Dendritic cell treated with granulocyte-macrophage colony-stimulating factor and Interleukin-4, amounts not matched to agents 40 ng/mL and 50 ng/mL, for 4 days (primary cell): Measurements from ENCODE around the gene HDHD3.
A peak's percentile ranks its signal among the peaks of the same experiment; 100 is the strongest.
"Not testable (repeated sequence)": the region's sequence is repeated elsewhere in the genome, so short reads cannot be mapped to it uniquely, and the experiment has no call there.

ENCODE experiments used
- H3K27ac Mint-ChIP-seq: one replicate; pipeline ENCODE4 v1.8.0; 2022; ENCODE audit warnings: mild to moderate bottlenecking, mixed read lengths
- H3K27me3 Mint-ChIP-seq: one replicate; pipeline ENCODE4 v1.8.0; 2022; ENCODE audit warnings: mild to moderate bottlenecking, mixed read lengths
- H3K36me3 Mint-ChIP-seq: one replicate; pipeline ENCODE4 v1.8.0; 2022; ENCODE audit warnings: low read depth, mixed read lengths
- H3K4me1 Mint-ChIP-seq: one replicate; pipeline ENCODE4 v1.8.0; 2022; ENCODE audit warnings: low read depth, mixed read lengths
- H3K4me3 Mint-ChIP-seq: one replicate; pipeline ENCODE4 v1.8.0; 2022; ENCODE audit warnings: mild to moderate bottlenecking, moderate library complexity, mixed read lengths
- H3K9me3 Mint-ChIP-seq: one replicate; pipeline ENCODE4 v1.8.0; 2022; ENCODE audit warnings: mixed read lengths
- intact Hi-C: fragments of 100-400 bp; cut with micrococcal nuclease; formaldehyde crosslinking; loops from one replicate; pipeline ENCODE4 v1.15.0; 2022

Gene HDHD3, protein sequence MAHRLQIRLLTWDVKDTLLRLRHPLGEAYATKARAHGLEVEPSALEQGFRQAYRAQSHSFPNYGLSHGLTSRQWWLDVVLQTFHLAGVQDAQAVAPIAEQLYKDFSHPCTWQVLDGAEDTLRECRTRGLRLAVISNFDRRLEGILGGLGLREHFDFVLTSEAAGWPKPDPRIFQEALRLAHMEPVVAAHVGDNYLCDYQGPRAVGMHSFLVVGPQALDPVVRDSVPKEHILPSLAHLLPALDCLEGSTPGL

DNA sequence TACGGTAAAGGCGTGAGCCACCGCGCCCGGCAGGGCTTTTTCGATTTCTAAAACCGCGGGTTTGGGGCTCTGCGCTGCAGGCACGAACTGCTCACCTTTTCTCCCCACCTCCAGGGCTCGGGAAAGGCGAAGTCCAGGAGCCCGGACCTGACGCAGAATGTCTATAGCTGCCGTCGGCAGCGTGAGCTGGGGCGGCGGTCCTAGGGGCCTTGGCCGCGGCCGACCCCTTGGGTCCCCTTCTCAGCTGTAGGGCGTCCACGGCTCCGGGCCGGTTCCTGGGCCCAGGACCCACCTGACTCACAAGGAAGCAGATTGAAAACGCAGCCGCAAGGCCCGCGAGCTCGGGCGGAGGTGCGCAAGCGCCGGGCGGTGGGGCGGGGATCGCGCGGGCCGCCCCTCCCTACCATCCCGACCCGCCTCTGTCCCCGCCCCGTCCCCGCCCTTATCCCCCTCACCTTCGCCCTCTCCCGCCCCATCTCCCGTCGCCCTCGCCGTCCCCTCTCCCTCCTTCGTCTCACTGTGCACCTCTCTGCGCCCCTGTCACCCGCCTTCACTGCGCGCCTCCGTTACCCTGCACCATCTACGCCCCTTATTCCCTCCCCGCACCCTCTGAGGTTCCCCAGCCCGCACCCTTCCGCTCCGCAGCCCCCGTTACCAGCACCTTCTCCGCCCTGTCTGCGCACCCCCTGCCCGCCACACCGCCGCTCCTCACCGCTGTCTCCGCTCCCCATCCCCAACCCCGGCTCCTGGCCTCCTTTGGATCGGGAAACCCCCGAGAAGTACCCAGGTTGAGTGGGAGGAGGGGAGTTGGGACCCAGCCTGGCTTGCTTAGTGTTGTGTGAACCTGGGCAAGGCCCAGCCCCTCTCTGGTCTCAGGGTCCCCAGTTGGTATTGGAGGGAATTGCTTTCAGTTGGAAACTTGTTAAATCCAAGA is at the start of gene HDHD3:
TSS of gene HDHD3 (minus strand) at position 353 of the 934 bp plus-strand sequence. CDS start 2,632 bp downstream, outside the sequence.
- intact Hi-C loops = no loop called here
- H3K27me3 Mint-ChIP-seq = peaks cover 2% of the 10 kb centered on the region
- peak within 1 kb of the TSS; percentile 61 for H3K27ac Mint-ChIP-seq
- peaks cover 12% of the 10 kb centered on the region for H3K36me3 Mint-ChIP-seq
- H3K4me1 Mint-ChIP-seq = peaks cover 26% of the 10 kb centered on the region
- no peaks in the 10 kb centered on the region for H3K9me3 Mint-ChIP-seq
- H3K4me3 Mint-ChIP-seq = peak within 1 kb of the TSS; percentile 85

DNA sequence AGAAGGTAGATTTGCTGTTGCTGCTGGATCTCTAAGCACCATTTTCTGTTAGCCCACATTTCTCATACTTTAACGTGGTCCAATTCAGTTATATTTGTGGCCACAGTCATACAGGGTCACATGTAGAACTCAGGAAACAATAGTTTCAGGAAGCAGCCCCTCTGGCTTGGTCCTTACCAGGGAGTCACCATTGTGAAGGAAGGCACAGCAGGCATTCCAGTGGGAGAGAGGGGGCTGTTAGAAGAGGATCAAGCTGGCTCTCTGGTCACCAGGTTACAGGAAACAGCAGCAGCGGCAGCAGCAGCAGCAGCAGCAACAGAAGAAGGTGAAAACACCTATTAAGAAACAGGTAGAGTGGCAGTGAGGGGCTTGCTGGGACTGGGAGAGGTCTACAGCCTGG is 48.3 kb upstream of the HDHD3 start:
- H3K27ac Mint-ChIP-seq = no peak overlapping the region
- H3K27me3 Mint-ChIP-seq = no peaks in the 10 kb centered on the region
- H3K4me1 Mint-ChIP-seq = peaks cover 22% of the 10 kb centered on the region
- intact Hi-C loops = no loop called here
- H3K9me3 Mint-ChIP-seq = no peaks in the 10 kb centered on the region
- no peaks in the 10 kb centered on the region for H3K36me3 Mint-ChIP-seq
- H3K4me3 Mint-ChIP-seq = no peak overlapping the region

DNA sequence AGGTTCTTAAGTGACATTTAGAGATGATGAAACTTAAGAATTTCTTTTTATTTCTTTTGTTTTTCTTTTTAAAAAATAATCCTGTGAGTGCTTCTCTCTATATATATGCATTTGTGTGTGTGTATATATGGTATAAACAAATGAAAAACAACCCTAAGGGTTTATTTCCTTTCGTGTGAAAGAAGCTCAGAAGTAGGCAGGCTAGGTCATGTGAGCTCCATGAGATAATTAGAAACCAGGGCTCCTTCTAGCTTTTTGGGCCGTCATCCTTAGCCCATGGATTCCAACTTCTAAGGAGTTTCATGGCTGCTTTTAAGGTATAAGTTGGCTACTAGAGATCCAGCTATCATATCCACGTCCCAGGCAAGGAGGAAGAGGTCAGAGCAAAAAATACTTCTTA is 44.9 kb upstream of the HDHD3 start:
- Mint-ChIP-seq H3K4me1 (peaks cover 16% of the 10 kb centered on the region), H3K9me3 (no peaks in the 10 kb centered on the region), H3K36me3 (no peaks in the 10 kb centered on the region), H3K27ac (no peak overlapping the region), H3K27me3 (no peaks in the 10 kb centered on the region), H3K4me3 (no peak overlapping the region)
- intact Hi-C loops = no loop called here

DNA sequence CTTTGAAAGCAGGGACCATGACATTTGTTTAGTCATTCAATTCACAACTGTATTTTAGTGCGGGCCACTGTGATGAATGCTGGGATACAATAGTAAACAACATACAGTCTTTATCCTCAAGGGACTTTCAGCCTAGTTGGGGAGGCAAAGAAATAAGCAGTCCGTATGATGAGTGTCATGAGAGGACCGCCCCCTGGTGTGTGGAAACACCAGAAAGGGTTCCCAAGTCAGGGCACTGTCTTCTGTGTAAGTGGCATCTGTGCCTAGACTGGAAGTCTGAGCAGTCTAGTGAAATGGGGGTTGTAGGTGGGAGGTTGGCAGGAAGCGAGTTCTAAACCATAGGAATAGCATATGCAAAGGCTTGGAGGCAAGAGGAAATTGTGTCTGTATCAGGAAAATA is 40.6 kb upstream of the HDHD3 start:
- Mint-ChIP-seq H3K27ac (no peak overlapping the region), H3K36me3 (no peaks in the 10 kb centered on the region), H3K4me1 (no peaks in the 10 kb centered on the region), H3K27me3 (no peaks in the 10 kb centered on the region), H3K9me3 (no peaks in the 10 kb centered on the region), H3K4me3 (no peak overlapping the region)
- intact Hi-C loops = no loop called here

DNA sequence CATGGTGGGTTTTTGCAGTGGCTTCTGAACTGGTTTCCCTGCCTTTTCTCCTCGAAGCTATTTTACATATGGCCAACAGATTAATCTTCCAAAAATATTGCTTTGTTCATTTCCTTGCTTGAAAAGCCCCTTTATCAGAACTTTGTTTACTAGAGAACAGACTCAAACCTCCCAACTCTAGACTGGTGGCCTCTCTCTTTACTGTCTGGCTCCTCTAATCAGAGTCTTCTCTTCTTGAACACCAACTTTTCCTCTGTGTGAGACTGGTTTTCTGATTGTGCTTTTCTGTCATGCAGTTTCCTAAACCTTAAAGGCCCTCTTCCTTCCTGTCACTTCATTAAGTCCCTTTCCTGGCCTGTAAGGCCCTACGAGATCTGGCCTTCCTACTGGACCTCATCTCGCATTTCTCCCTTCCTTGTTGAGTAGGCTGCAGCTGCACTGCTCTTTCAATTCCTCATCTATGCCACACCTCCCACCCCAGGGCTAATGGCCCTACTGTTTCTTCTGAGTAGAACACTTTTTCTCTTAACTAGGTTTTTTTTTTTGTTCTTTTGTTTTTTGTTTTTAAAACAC is 39.4 kb upstream of the HDHD3 start:
- Mint-ChIP-seq H3K9me3 (no peaks in the 10 kb centered on the region), H3K4me3 (no peak overlapping the region), H3K27me3 (no peaks in the 10 kb centered on the region), H3K27ac (no peak overlapping the region), H3K4me1 (no peaks in the 10 kb centered on the region), H3K36me3 (no peaks in the 10 kb centered on the region)
- intact Hi-C loops = no loop called here

DNA sequence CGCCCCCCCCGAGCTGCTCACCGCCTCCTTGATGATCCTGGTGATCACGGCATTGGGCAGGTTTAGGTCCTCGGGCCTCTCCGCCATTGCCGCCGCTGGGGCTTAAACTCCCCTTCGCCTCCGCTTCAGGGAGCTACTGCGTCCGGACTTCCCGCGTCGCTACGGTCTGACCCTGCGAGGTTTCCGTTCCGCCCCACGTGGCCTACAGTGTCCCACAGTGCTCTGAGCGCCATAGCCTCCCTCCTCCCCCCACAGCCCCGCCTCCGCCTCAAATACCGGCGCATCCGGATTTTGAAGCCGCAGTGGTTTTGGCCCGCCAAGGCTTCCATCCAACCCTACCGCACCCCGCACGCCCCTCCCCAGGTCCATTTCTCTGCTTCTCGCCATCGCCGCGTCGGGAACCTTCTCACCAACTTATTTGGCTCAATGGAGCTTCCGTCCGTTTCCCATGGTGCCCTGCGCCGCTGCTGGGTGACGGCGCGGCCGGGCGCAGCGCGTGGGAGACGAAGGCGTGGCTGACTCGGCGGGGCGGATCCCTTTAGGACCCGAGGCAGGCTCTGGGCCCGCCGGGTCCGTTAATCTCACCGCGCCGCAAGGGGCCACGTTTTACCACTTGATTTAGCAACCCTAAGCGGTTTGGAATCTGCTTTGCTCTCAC is 33.5 kb upstream of the HDHD3 start, which contains the start of the genes C9orf43 and POLE3:
TSS of gene C9orf43 (plus strand) at position 541 of the 658 bp plus-strand sequence. CDS start 2,747 bp downstream, outside the sequence.
TSS of gene POLE3 (minus strand) at position 469 of the 658 bp plus-strand sequence. CDS start at position 87, 382 bp downstream.
- Mint-ChIP-seq H3K9me3 (no peaks in the 10 kb centered on the region), H3K27ac (peak within 1 kb of the TSS; percentile 99), H3K27me3 (no peaks in the 10 kb centered on the region), H3K4me3 (peak within 1 kb of the TSS; percentile 100), H3K4me1 (peaks cover 33% of the 10 kb centered on the region), H3K36me3 (peaks cover 42% of the 10 kb centered on the region)
- intact Hi-C loops = loop anchor here (1.0 kb wide), 1 partner anchor 9 kb away; the partner anchor contains the start of gene ALAD

GRCh38 chr9:113409883-113410206 is 33.1 kb upstream of the HDHD3 start:
- intact Hi-C loops = loop anchor here (1.0 to 10.0 kb wide), 2 partner anchors 9 to 65 kb away; partner anchors contain the start of genes ALAD, BSPRY and WDR31

DNA sequence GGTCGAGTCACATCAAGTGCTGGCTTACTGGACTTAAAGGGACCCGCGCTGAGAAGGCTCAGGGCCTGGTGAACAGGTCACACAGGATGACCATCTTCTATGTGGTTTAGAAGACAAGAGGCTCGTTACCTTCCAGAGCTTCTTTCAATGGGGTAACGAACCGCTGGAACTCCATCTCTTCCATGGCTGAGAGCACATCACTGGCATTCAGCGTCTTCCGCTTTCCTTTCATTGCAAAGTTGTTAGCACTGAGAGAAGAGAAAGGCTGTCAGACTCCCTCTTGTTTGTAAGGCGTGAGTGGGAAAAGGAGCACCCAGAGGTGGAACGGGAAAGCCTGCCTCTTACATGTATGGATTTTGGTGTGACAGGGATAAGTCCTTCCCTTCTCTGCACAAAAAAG is 32.7 kb upstream of the HDHD3 start:
- H3K4me1 Mint-ChIP-seq = peaks cover 41% of the 10 kb centered on the region
- no peaks in the 10 kb centered on the region for H3K9me3 Mint-ChIP-seq
- peak overlapping the region; percentile 99 for H3K27ac Mint-ChIP-seq
- peaks cover 42% of the 10 kb centered on the region for H3K36me3 Mint-ChIP-seq
- H3K4me3 Mint-ChIP-seq = peak overlapping the region; percentile 100
- no peaks in the 10 kb centered on the region for H3K27me3 Mint-ChIP-seq
- intact Hi-C loops = loop anchor here (10.0 kb wide), 1 partner anchor 65 kb away; the partner anchor contains the start of genes BSPRY and WDR31

More at GRCh38 chr9:113409883-113410206, 33.1 kb upstream of the HDHD3 start:
- peak overlapping the region; percentile 99 for H3K27ac Mint-ChIP-seq
- no peaks in the 10 kb centered on the region for H3K9me3 Mint-ChIP-seq
- peaks cover 37% of the 10 kb centered on the region for H3K4me1 Mint-ChIP-seq
- H3K27me3 Mint-ChIP-seq = no peaks in the 10 kb centered on the region
- H3K36me3 Mint-ChIP-seq = peaks cover 42% of the 10 kb centered on the region
- peak overlapping the region; percentile 100 for H3K4me3 Mint-ChIP-seq

DNA sequence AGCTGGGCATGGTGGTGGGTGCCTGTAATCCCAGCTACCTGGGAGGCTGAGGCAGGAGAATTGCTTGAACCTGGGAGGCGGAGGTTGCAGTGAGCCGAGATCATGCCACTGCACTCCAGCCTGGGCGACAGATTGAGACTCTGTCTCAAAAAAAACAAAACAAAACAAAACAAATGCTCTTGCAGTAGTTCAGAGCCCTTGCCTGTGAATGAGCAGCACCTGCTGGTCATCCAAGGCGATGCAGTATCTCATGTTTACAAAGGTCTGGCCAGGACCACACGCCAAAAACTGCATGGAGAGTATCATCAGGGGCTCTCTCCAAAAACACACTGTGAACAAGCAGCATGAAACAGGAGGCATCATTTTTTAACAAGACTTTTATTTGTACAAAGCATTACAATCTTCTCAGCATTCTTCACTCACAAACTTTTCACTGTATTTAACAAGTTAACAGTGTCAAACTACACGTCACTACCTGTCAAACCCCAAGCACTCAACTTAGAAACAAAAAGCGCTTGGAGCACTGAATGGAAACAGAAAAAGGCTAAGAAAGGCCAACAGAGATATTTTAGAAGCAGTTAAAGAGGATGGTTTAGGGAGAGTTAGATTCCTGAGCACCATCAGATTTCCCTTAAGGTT is 30.2 kb upstream of the HDHD3 start:
- Mint-ChIP-seq H3K36me3 (peaks cover 42% of the 10 kb centered on the region), H3K27ac (peak overlapping the region; percentile 71), H3K4me1 (peaks cover 60% of the 10 kb centered on the region)
- intact Hi-C loops = loop anchor here (1.0 to 10.0 kb wide), 2 partner anchors 62 to 98 kb away; partner anchors contain the start of genes BSPRY and WDR31
- not testable (repeated sequence) for H3K4me3 Mint-ChIP-seq, H3K9me3 Mint-ChIP-seq, H3K27me3 Mint-ChIP-seq

DNA sequence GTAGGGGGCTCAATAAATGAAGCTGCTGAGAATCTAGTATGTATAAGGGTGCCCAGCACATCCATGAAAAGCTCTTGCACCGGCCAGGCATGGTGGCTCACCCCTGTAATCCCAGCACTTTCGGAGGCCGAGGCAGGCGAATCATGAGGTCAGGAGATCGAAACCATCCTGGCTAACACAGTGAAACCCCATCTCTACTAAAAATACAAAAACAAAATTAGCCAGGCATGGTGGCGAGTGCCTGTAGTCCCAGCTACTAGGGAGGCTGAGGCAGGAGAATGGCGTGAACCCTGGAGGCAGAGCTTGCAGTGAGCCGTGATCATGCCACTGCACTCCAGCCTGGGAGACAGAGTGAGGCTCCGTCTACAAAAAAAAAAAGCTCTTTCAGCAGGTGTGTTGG is 29.6 kb upstream of the HDHD3 start:
- Mint-ChIP-seq H3K36me3 (peaks cover 42% of the 10 kb centered on the region), H3K27ac (peak overlapping the region; percentile 71), H3K4me1 (peaks cover 66% of the 10 kb centered on the region)
- H3K9me3 Mint-ChIP-seq, H3K4me3 Mint-ChIP-seq, H3K27me3 Mint-ChIP-seq: not testable (repeated sequence)
- intact Hi-C loops = loop anchor here (10.0 kb wide), 1 partner anchor 62 kb away; the partner anchor contains the start of genes BSPRY and WDR31

DNA sequence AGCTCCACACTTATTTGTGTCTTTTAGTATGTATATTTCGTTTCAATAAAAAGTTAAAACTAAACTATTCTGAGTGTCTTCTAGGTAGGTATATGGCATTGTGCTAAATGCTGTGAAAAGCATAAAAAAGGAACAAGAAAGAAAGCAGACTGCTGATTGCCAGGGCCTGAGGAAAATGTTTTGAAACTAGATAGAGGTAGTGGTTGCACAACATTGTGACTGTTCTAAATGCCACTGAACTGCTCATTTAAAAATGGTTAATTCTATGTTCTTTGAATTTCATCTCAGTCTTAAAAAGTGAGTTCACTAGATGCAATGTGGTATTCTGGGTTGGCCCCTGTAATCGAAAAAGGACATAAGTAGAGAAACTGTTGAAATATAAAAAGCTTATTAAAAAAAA is 26.9 kb upstream of the HDHD3 start:
- Mint-ChIP-seq H3K36me3 (peaks cover 25% of the 10 kb centered on the region), H3K27me3 (no peaks in the 10 kb centered on the region), H3K4me3 (no peak overlapping the region), H3K4me1 (peaks cover 70% of the 10 kb centered on the region), H3K9me3 (no peaks in the 10 kb centered on the region), H3K27ac (peak overlapping the region; percentile 84)
- intact Hi-C loops = loop anchor here (5.0 to 10.0 kb wide), 3 partner anchors 59 to 189 kb away; partner anchors contain the start of genes BSPRY, CDC26, PRPF4 and WDR31

- no peaks in the 10 kb centered on the region for H3K9me3 Mint-ChIP-seq
- no peaks in the 10 kb centered on the region for H3K27me3 Mint-ChIP-seq
- H3K4me3 Mint-ChIP-seq = peak within 1 kb of the TSS; percentile 98
- peak within 1 kb of the TSS; percentile 96 for H3K27ac Mint-ChIP-seq
- peaks cover 68% of the 10 kb centered on the region for H3K4me1 Mint-ChIP-seq
- H3K36me3 Mint-ChIP-seq = peaks cover 13% of the 10 kb centered on the region
- intact Hi-C loops = loop anchor here (1.0 to 10.0 kb wide), 5 partner anchors 9 to 258 kb away; partner anchors contain the start of genes BSPRY, C9orf43, CDC26 and POLE3
These were observed 24.4 kb upstream of the HDHD3 start, which contains the start of gene ALAD for GRCh38 chr9:113401027-113401792. Gene ALAD (minus strand): TSS chr9:113401284. CDS start chr9:113393559, 7,725 bp downstream.
